GM21360 (cell line): Measurements from ENCODE around the gene DOCK6.

Source experiments
- ATAC-seq: cut with Tn5 transposase; IDR thresholded peaks from one replicate; pipeline ENCODE4 v1.9.1; 2021; ENCODE audit warnings: mild to moderate bottlenecking, moderate library complexity; ENCODE audit not compliant: unreplicated experiment

DOCK6 gene

GRCh38 chr19:11151181-11151580 lies 111.1 kb downstream of the DOCK6 start:
- ATAC-seq, result no peak
